Upper lobe of left lung (tissue), 6 donors: ENCODE data around the gene CFL1. TPM values are rescaled to one million over a fixed set of nuclear protein-coding genes. Genes with fewer than 3 reads are reported as not detected.

ENCODE experiments used
- ATAC-seq, 2 donors: fragments of 200-7000 bp; cut with Tn5 transposase; one replicate each; pipeline ENCODE4 v1.9.1; 2022; ENCODE audit warnings: mild to moderate bottlenecking in 2 of 2, moderate library complexity in 2 of 2; ENCODE audit not compliant: low FRiP score in 2 of 2
- DNase-seq, 2 donors: peaks; one replicate each; pipeline ENCODE4 v3.0.0-alpha.2; 2019 to 2020
- H3K27ac ChIP-seq, 4 donors: fragments of 200-600 bp; sonication (generic); one replicate each; pipeline ENCODE4 v1.5.1; 2016 to 2019
- H3K27me3 ChIP-seq, 4 donors: fragments of 200-600 bp; sonication (generic); one replicate each; pipeline ENCODE4 v1.5.1; 2017 to 2019
- H3K36me3 ChIP-seq, 4 donors: fragments of 200-600 bp; sonication (generic); one replicate each; pipeline ENCODE4 v1.5.1; 2016 to 2019
- H3K4me1 ChIP-seq, 4 donors: fragments of 200-600 bp; sonication (generic); one replicate each; pipeline ENCODE4 v1.5.1; 2018 to 2019
- H3K4me3 ChIP-seq, 4 donors: fragments of 200-600 bp; sonication (generic); one replicate each; pipeline ENCODE4 v1.5.1; 2017 to 2019; ENCODE audit warnings: mild to moderate bottlenecking in 2 of 4, moderate library complexity in 1 of 4
- H3K9me3 ChIP-seq, 4 donors: fragments of 200-600 bp; sonication (generic); one replicate each; pipeline ENCODE4 v1.5.1; 2018 to 2019
- EP300 ChIP-seq, 4 donors: sonication (generic); formaldehyde crosslinking; IDR thresholded peaks; one replicate each; pipeline ENCODE4 v1.5.1; 2017; ENCODE audit warnings: antibody characterized with exemption in 4 of 4, control low read depth in 2 of 4
- POLR2A ChIP-seq, 4 donors: fragments of 450-650 bp; IDR thresholded peaks; one replicate each; pipeline ENCODE4 v1.5.1; 2016 to 2017; ENCODE audit warnings: antibody characterized with exemption in 4 of 4, mild to moderate bottlenecking in 2 of 4
- POLR2AphosphoS5 ChIP-seq, 2 donors: sonication (generic); formaldehyde crosslinking; IDR thresholded peaks; one replicate each; pipeline ENCODE4 v1.5.1; 2017; ENCODE audit warnings: antibody characterized with exemption in 2 of 2
- WGBS, 2 donors: methylation state at CpG; one replicate each; pipeline ENCODE4 v1.1.5; 2017 to 2018; 5-methylcytosine and 5-hydroxymethylcytosine counted together
- total RNA-seq, 6 donors: library from RNA; depleted of rRNA in 4 of 6; stranded (reverse); fragments of >200 nt in 4 of 6; gene quantifications; one replicate each; pipeline versions ENCODE4 v1.1.0 to v1.2.1, GENCODE V29; 2016 to 2021
- TF ChIP-seq, protein P1 (sequence below), 6 experiments: fragments of 450-650 bp in 4 of 6; fragments of 200-600 bp in 2 of 6; sonication (generic) in 2 of 6; IDR thresholded peaks; one replicate each; pipeline ENCODE4 v1.5.1; 2016 to 2019; ENCODE audit warnings: antibody characterized with exemption in 6 of 6
- donor health status: DM: no; HTN: no; CAD: no; lungs with moderate emphysema.
- donor health status: DM: no; HTN: yes; CAD: no; lungs with severe emphysema.

Gene CFL1
- total RNA-seq, 6 donors from 2014 or later, result 358 to 813 (median 768) TPM

DNA sequence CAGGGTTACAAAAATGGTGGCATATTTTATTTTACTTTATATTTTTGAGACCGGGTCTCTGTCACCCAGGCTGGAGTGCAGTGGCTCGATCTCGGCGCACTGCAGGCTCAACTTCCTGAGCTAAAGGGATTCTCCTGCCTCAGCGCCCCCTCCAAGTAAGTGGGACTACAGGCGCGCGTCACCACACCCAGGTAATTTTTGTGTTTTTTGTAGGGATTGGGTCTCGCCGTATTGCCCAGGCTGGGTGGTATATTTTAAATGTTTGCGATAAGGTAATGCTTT lies 42.9 kb upstream of the CFL1 start:
- peaks cover 15 to 22% (median 18%) of the 10 kb centered on the region in 4 donors for H3K4me1 ChIP-seq
- TF ChIP-seq EP300 (IDR thresholded peaks at IDR 0.05) (no peak), POLR2AphosphoS5 (IDR thresholded peaks at IDR 0.05) (no peak), POLR2A (IDR thresholded peaks at IDR 0.05) (no peak)
- TF ChIP-seq, protein P1, sequence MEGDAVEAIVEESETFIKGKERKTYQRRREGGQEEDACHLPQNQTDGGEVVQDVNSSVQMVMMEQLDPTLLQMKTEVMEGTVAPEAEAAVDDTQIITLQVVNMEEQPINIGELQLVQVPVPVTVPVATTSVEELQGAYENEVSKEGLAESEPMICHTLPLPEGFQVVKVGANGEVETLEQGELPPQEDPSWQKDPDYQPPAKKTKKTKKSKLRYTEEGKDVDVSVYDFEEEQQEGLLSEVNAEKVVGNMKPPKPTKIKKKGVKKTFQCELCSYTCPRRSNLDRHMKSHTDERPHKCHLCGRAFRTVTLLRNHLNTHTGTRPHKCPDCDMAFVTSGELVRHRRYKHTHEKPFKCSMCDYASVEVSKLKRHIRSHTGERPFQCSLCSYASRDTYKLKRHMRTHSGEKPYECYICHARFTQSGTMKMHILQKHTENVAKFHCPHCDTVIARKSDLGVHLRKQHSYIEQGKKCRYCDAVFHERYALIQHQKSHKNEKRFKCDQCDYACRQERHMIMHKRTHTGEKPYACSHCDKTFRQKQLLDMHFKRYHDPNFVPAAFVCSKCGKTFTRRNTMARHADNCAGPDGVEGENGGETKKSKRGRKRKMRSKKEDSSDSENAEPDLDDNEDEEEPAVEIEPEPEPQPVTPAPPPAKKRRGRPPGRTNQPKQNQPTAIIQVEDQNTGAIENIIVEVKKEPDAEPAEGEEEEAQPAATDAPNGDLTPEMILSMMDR (IDR thresholded peaks at IDR 0.05), result no peak
- no peaks in the 10 kb centered on the region for H3K36me3 ChIP-seq
- no peak for ATAC-seq
- WGBS, 2 donors, result 71 to 77% methylated on average over 11 of the region's 11 CpGs
- H3K9me3 ChIP-seq, result no peaks in the 10 kb centered on the region
- peaks cover 0 to 3% (median 0%) of the 10 kb centered on the region in 4 donors for H3K27me3 ChIP-seq
- peak overlapping the region in 3 of 4 donors; percentile 62 to 69 (median 66) for H3K4me3 ChIP-seq
- H3K27ac ChIP-seq, result peak overlapping the region in 3 of 4 donors; percentile 50 to 84 (median 70)
- no peak for DNase-seq

DNA sequence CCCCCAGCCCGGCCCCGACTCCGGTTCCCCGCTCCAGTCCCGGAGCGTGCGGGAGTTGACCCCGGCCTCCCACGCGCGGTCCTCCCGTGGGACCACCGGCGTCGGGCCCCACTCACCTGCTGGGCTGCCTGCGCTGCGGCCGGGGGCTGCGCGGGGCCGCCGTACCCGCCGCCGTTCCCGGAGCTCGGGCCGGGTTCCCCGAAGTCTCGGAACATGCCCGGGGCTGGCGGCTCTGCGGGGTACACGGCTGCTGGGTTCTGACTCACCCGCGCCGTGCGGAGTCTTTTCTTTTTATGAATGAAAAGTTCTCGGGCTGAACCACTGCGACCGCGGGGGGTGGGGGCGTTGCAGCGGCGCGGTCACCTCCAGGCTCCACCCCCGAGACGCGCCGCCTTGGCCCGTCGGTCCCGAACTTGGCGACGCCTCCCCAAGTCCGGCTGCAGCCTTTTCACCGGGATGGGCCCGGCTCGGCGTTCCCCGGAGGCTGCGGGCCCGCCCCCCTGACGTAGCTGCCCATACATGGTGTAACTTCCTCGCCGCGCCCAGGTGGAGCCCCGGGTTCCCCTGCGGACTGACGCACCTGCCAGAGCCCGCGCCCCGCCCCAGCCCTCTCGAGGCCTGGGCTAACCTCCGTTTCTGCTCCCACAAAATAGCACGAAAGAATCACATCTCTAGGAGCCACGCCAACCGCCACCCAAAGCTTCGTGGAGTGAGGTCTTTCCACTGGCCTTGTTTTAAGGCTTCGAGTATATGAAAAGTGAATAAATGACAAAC lies 42.3 kb upstream of the CFL1 start, which contains the start of gene FOSL1:
Gene FOSL1 (minus strand): TSS at position 264 of the 774 bp plus-strand sequence. CDS start 49 bp downstream, at position 215.
- peaks cover 0 to 3% (median 0%) of the 10 kb centered on the region in 4 donors for H3K27me3 ChIP-seq
- H3K27ac ChIP-seq, result peak within 1 kb of the TSS; percentile 70 to 84 (median 77)
- WGBS, 2 donors, result 5 to 7% methylated on average over 16 to 46 of the region's 80 CpGs
- peak within 1 kb of the TSS; percentile 62 to 75 (median 68) for H3K4me3 ChIP-seq
- H3K9me3 ChIP-seq, result no peaks in the 10 kb centered on the region
- DNase-seq, result peak; percentile 97
- peaks cover 15 to 22% (median 18%) of the 10 kb centered on the region in 4 donors for H3K4me1 ChIP-seq
- H3K36me3 ChIP-seq, result no peaks in the 10 kb centered on the region
- ATAC-seq, result peak; percentile 91 to 95
- TF ChIP-seq EP300 (IDR thresholded peaks at IDR 0.05) (peak in 1 of 4 donors; percentile 10), POLR2A (IDR thresholded peaks at IDR 0.05) (peak in 3 of 4 donors; percentile 64 to 81 (median 73)), POLR2AphosphoS5 (IDR thresholded peaks at IDR 0.05) (peak; percentile 52 to 72)
- TF ChIP-seq, protein P1 (IDR thresholded peaks at IDR 0.05), result peak in 1 of 6 experiments; percentile 9

DNA sequence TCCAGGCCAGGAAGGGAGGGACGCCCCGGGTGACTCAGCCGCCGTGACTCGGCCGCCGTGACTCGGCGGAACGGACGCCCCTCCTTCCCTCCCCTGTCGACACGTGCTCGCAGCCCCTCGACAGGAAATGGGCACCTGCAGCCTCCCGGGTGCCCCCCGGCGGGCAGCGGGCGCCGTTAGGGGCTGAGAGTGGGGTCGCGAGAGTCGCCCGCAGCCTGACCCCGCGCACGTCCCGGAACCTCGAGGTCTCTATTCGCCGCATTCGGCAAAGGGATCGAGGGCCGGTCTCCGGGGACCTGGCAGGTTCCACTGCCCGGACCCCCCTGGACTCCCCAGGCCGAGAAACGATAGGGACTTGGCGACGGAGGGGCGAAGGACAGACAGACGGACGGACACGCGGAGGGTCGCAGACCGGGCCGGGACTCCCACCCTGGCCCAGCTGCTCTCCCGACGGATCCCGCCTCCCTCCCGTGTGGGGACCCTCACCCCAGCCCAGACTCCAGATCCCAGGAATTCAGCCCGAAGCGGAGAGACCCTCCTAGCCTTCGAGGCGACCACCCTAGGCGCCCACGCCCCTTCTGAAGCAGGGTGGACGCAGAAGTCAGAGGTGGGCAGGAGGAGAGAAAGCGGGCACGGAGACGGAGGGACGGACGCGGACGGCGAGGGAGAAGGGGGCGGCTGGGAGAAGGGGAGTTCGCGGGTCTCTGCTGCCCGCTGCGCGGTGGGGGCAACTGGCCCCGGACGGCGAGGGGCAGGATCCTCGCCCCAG lies 41.6 kb upstream of the CFL1 start:
- 3 to 4% methylated on average over 29 to 35 of the region's 78 CpGs for WGBS, 2 donors
- H3K27me3 ChIP-seq, result peaks cover 0 to 3% (median 0%) of the 10 kb centered on the region in 4 donors
- peaks cover 17 to 22% (median 19%) of the 10 kb centered on the region in 4 donors for H3K4me1 ChIP-seq
- H3K27ac ChIP-seq, result peak overlapping the region; percentile 70 to 84 (median 77)
- peak; percentile 78 to 92 for DNase-seq
- H3K4me3 ChIP-seq, result peak overlapping the region; percentile 62 to 75 (median 68)
- TF ChIP-seq POLR2AphosphoS5 (IDR thresholded peaks at IDR 0.05), result peak in 1 of 2 donors; percentile 58
- no peak for TF ChIP-seq EP300 (IDR thresholded peaks at IDR 0.05)
- TF ChIP-seq, protein P1 (IDR thresholded peaks at IDR 0.05), result peak in 1 of 6 experiments; percentile 3
- peak; percentile 56 to 86 for ATAC-seq
- no peaks in the 10 kb centered on the region for H3K9me3 ChIP-seq
- H3K36me3 ChIP-seq, result no peaks in the 10 kb centered on the region

DNA sequence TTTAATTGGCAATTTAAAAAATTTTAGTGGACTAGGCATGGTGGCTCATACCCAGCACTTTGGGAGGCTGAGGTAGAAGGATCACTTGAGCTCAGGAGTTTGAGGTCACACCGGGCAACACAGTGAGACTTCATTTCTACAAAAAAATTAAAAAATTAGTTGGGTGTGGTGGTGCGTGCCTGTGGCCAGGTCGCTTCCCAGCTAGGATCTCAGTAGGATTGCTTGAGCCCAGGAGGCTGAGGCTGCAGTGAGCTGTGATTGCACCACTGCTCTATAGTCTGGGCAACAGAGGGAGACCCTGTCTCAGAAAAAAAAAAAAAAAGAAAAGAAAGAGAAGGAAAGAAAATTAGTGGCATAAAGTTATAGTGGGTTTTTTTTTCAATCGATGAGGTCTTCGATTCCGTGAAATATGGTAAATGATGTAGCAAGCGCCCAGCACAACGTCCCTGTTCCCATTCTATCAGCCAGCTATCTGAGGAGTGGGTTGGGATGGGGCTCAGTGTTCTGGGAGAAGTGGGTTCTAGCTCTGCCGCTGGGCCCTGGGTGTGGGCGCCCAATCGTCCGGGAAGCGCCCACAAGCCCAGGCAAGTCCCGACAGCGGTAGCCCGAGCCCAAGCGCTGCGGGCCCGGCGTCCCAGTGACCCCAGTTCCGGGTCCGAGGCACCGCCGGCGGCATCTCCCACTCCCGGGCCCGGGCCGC lies 40.8 kb upstream of the CFL1 start:
- peaks cover 0 to 3% (median 0%) of the 10 kb centered on the region in 4 donors for H3K27me3 ChIP-seq
- DNase-seq (no peak), ATAC-seq (no peak)
- TF ChIP-seq, protein P1 (IDR thresholded peaks at IDR 0.05), result peak in 1 of 6 experiments; percentile 1
- TF ChIP-seq EP300 (IDR thresholded peaks at IDR 0.05) (no peak), POLR2A (IDR thresholded peaks at IDR 0.05) (peak in 2 of 4 donors; percentile 25 to 48)
- H3K36me3 ChIP-seq, result no peaks in the 10 kb centered on the region
- 26 to 65% methylated on average over 9 to 23 of the region's 28 CpGs for WGBS, 2 donors
- peak overlapping the region; percentile 62 to 75 (median 68) for H3K4me3 ChIP-seq
- no peaks in the 10 kb centered on the region for H3K9me3 ChIP-seq
- peaks cover 24 to 30% (median 25%) of the 10 kb centered on the region in 4 donors for H3K4me1 ChIP-seq
- H3K27ac ChIP-seq, result peak overlapping the region; percentile 28 to 84 (median 56)
